Right lobe of liver (tissue), 4 donors: ENCODE results near the gene STARD8.

ENCODE experiments used
- POLR2A ChIP-seq: fragments of 450-650 bp; IDR thresholded peaks from one replicate; pipeline ENCODE4 v1.6.1; 2017; ENCODE audit warnings: antibody characterized with exemption, mild to moderate bottlenecking
- TF ChIP-seq, protein P1 (sequence below), 4 donors: fragments of 200-600 bp in 3 of 4; fragments of 450-650 bp in 1 of 4; IDR thresholded peaks; one replicate each; pipeline versions ENCODE4 v1.5.1 to v1.8.0; 2016 to 2022; ENCODE audit warnings: antibody characterized with exemption in 4 of 4, mild to moderate bottlenecking in 2 of 4
- donor health status: DM: no; HTN: no; CAD: no.
- donor health status: DM: no; HTN: no; CAD: no.
- donor health status: DM: no; HTN: yes; CAD: no.

DNA sequence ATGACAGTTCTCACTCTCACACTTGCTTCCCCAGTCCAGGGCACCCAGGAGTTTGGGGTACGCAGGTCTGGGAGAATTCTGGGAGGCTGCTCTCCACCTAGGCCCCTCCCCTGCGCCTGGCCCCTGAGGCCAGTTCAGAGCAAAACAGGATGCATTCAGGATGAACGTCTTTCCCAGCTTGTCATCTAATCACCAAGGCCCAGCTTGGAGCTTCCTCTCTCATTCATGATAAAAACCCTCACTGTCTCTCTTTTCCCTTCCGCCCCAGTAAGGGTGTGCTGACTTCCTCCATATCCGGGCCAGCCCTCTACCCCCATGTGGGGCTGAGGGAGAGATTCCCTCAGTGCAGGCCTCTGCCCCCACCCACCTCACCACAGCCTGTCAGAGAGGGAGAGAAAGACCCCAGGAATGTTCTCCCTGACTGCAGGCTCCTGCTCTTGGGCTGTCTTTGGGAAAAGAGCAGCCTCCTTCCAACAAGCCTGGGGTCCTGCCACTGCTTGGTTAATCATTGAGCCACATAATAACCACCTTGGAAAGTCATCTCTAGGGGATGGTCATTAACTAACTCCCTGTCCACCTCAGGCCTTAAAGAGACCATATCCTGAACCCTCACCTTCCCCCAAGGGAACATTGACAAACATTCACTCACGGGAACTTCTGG, 50.1 kb downstream of the STARD8 start:
- TF ChIP-seq, protein P1, sequence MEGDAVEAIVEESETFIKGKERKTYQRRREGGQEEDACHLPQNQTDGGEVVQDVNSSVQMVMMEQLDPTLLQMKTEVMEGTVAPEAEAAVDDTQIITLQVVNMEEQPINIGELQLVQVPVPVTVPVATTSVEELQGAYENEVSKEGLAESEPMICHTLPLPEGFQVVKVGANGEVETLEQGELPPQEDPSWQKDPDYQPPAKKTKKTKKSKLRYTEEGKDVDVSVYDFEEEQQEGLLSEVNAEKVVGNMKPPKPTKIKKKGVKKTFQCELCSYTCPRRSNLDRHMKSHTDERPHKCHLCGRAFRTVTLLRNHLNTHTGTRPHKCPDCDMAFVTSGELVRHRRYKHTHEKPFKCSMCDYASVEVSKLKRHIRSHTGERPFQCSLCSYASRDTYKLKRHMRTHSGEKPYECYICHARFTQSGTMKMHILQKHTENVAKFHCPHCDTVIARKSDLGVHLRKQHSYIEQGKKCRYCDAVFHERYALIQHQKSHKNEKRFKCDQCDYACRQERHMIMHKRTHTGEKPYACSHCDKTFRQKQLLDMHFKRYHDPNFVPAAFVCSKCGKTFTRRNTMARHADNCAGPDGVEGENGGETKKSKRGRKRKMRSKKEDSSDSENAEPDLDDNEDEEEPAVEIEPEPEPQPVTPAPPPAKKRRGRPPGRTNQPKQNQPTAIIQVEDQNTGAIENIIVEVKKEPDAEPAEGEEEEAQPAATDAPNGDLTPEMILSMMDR (IDR thresholded peaks at IDR 0.05): no peak
- TF ChIP-seq POLR2A: no peak
